IMR-90 (cell line): ENCODE data around the gene ZNF518A. TPM values are rescaled to one million over a fixed set of nuclear protein-coding genes. Genes with fewer than 3 reads are reported as not detected.

Experiments used
- ATAC-seq: fragments of 200-7000 bp; cut with Tn5 transposase; 2 replicates; pipeline ENCODE4 v1.9.1; 2020; ENCODE audit warnings: low read depth, mild to moderate bottlenecking, moderate library complexity
- BruUV-seq: library from RNA; stranded (reverse); fragments of 400-500 nt; replicated peaks from 2 replicates; lab custom pipeline; 2021; lab: Mats Ljungman, UMichigan
- CTCF ChIA-PET: fragments of 300-600 bp; formaldehyde crosslinking; extraction: SDS; loops from one replicate; lab custom pipeline; 2021; ENCODE audit warnings: antibody characterized with exemption; lab: Yijun Ruan, JAX
- POLR2A ChIA-PET: fragments of 300-600 bp; sonication (Branson Sonifier 250); formaldehyde crosslinking; loops from one replicate; lab custom pipeline; 2022; ENCODE audit warnings: antibody characterized with exemption; ENCODE audit not compliant: unreplicated experiment; lab: Charles Lee
- DNase-seq: peaks from one replicate; pipeline ENCODE4 v3.0.0; 2013
- H2AFZ ChIP-seq: replicated peaks from 2 replicates; pipeline ENCODE3; 2013; ENCODE audit warnings: low read length, mild to moderate bottlenecking; ENCODE audit not compliant: poor library complexity
- H2AK5ac ChIP-seq: 2 replicates; pipeline ENCODE4 v1.6.1; 2013; ENCODE audit warnings: low read depth, low read length, inconsistent platforms
- H2AK9ac ChIP-seq: replicated peaks from 2 replicates; pipeline ENCODE3; 2013; ENCODE audit warnings: mild to moderate bottlenecking, low read depth, low read length, moderate library complexity; ENCODE audit not compliant: poor library complexity
- H2BK120ac ChIP-seq: 2 replicates; pipeline ENCODE4 v1.6.1; 2013; ENCODE audit warnings: low read depth, low read length, inconsistent platforms
- H2BK15ac ChIP-seq: 3 replicates; pipeline ENCODE4 v1.6.1; 2013; ENCODE audit warnings: low read depth, low read length, inconsistent platforms
- H2BK20ac ChIP-seq: 2 replicates; pipeline ENCODE4 v1.6.1; 2013; ENCODE audit warnings: low read depth, mild to moderate bottlenecking, inconsistent platforms, low read length, moderate library complexity
- H2BK5ac ChIP-seq: 2 replicates; pipeline ENCODE4 v1.6.1; 2013; ENCODE audit warnings: mild to moderate bottlenecking, low read depth, low read length, inconsistent platforms; ENCODE audit not compliant: poor library complexity, severe bottlenecking
- H3K14ac ChIP-seq: replicated peaks from 2 replicates; pipeline ENCODE4 v1.6.1; 2013; ENCODE audit warnings: low read depth, low read length, inconsistent platforms
- H3K18ac ChIP-seq: 2 replicates; pipeline ENCODE4 v1.6.1; 2013; ENCODE audit warnings: low read depth, low read length, control low read depth
- H3K23ac ChIP-seq: 2 replicates; pipeline ENCODE4 v1.6.1; 2013; ENCODE audit warnings: low read depth, low read length, inconsistent platforms
- H3K27ac ChIP-seq: 2 replicates; pipeline ENCODE4 v1.5.1; 2013; ENCODE audit warnings: mild to moderate bottlenecking, control low read depth, low read length; ENCODE audit not compliant: insufficient read depth
- H3K27me3 ChIP-seq: 2 replicates; pipeline ENCODE4 v1.6.1; 2013; ENCODE audit warnings: low read length; ENCODE audit not compliant: control insufficient read depth, insufficient read depth
- H3K36me3 ChIP-seq: 2 replicates; pipeline ENCODE4 v1.6.1; 2013; ENCODE audit warnings: low read length, mixed read lengths; ENCODE audit not compliant: control insufficient read depth, insufficient read depth
- H3K4ac ChIP-seq: 2 replicates; pipeline ENCODE4 v1.6.1; 2013; ENCODE audit warnings: low read depth, low read length, inconsistent platforms
- H3K4me1 ChIP-seq: 2 replicates; pipeline ENCODE4 v1.6.1; 2013; ENCODE audit warnings: low read length, mixed read lengths; ENCODE audit not compliant: control insufficient read depth, insufficient read depth
- H3K4me2 ChIP-seq: 2 replicates; pipeline ENCODE4 v1.6.1; 2013; ENCODE audit warnings: low read depth, mild to moderate bottlenecking, control low read depth, low read length, moderate library complexity
- H3K4me3 ChIP-seq: 2 replicates; pipeline ENCODE4 v1.5.1; 2013; ENCODE audit warnings: low read depth, mild to moderate bottlenecking, control low read depth, low read length, moderate library complexity; ENCODE audit not compliant: insufficient read depth
- H3K56ac ChIP-seq: 2 replicates; pipeline ENCODE4 v1.6.1; 2013; ENCODE audit warnings: low read length, inconsistent platforms; ENCODE audit not compliant: insufficient read depth; ENCODE audit errors: extremely low read depth
- H3K79me1 ChIP-seq, 2 experiments: 2 replicates each; pipeline ENCODE4 v1.6.1; 2013; ENCODE audit warnings: low read length in 2 of 2, inconsistent platforms in 1 of 2, low read depth in 1 of 2
- H3K9ac ChIP-seq: 2 replicates; pipeline ENCODE4 v1.6.1; 2013; ENCODE audit warnings: low read depth, low read length, control low read depth
- H3K9me1 ChIP-seq: 2 replicates; pipeline ENCODE4 v1.6.1; 2013; ENCODE audit warnings: low read length, inconsistent platforms; ENCODE audit not compliant: insufficient read depth
- H3K9me3 ChIP-seq: 2 replicates; pipeline ENCODE4 v1.6.1; 2013; ENCODE audit warnings: low read length; ENCODE audit not compliant: control insufficient read depth, insufficient read depth
- H4K20me1 ChIP-seq: 2 replicates; pipeline ENCODE4 v1.6.1; 2013; ENCODE audit warnings: low read length, inconsistent platforms; ENCODE audit not compliant: insufficient read depth
- H4K5ac ChIP-seq: 2 replicates; pipeline ENCODE4 v1.6.1; 2013; ENCODE audit warnings: mild to moderate bottlenecking, low read depth, low read length, control low read depth
- H4K8ac ChIP-seq, 2 experiments: 2 replicates each; pipeline ENCODE4 v1.6.1; 2013; ENCODE audit warnings: low read depth in 2 of 2, low read length in 2 of 2, control low read depth in 1 of 2, inconsistent platforms in 1 of 2
- H4K91ac ChIP-seq: 2 replicates; pipeline ENCODE4 v1.6.1; 2013; ENCODE audit warnings: low read depth, low read length, inconsistent platforms; ENCODE audit not compliant: insufficient read depth
- CHD1 ChIP-seq: IDR thresholded peaks from 2 replicates; pipeline ENCODE4 v1.6.1; 2012; ENCODE audit warnings: low read depth, low read length, improper control_type of control experiment
- MAZ ChIP-seq: IDR thresholded peaks from 2 replicates; pipeline ENCODE4 v1.6.1; 2012; ENCODE audit warnings: low read depth, mild to moderate bottlenecking, low read length, improper control_type of control experiment, moderate library complexity, borderline replicate concordance
- dilution Hi-C: fragments of 300-500 bp; cut with HindIII; formaldehyde crosslinking; loops from one replicate; pipeline ENCODE4 v1.14.3; 2018; ENCODE audit warnings: low sequenced_read_pairs; ENCODE audit not compliant: unreplicated experiment
- in situ Hi-C: fragments of 300-500 bp; cut with MboI; formaldehyde crosslinking; loops from 3 replicates; pipeline ENCODE4 v1.14.3; 2019; ENCODE audit warnings: low sequenced_read_pairs, inconsistent platforms, mixed read lengths
- intact Hi-C: fragments of 100-400 bp; cut with micrococcal nuclease; formaldehyde crosslinking; loops from 2 replicates; pipeline ENCODE4 v1.10.0; 2022
- polyA plus RNA-seq, 3 experiments: library from polyadenylated mRNA; depleted of rRNA; stranded (reverse); fragments of >200 nt; gene quantifications; 2 replicates each; pipeline ENCODE4 v1.2.3, GENCODE V29; 2012; ENCODE audit warnings: low replicate concordance in 1 of 3
- total RNA-seq: library from RNA; depleted of rRNA; stranded (reverse); fragments of >200 nt; gene quantifications from 2 replicates; pipeline ENCODE4 v1.2.3, GENCODE V29; 2012

The ZNF518A gene
- total and polyA plus RNA-seq, 2 of the 4 experiments (the other 2 are of a cell fraction) = 2.1 to 7.9 TPM

DNA sequence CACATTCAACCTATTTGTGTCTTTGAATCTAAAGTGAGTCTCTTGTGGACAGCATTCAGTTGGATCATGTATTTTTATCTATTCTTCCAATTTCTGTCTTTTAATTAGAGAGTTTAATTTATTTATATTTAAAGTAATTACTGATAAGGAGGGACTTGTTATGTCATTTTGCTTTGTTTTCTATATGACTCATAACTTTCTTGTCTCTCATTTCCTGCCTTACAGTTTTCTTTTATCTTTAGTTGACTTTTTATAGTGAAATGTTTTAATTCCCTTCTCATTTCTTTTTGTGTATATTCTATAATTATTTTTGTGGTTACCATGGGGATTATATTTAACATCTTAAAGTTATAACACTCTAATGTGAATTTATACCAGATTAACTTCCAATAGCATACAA lies 7.3 kb upstream of the ZNF518A start:
- TF ChIP-seq CHD1 (no peak), MAZ (no peak)
- H3K36me3 ChIP-seq = no peaks in the 10 kb centered on the region
- no peak overlapping the region for H3K4ac ChIP-seq
- no peaks in the 10 kb centered on the region for H4K20me1 ChIP-seq
- peaks cover 6% of the 10 kb centered on the region; the same call in 1 of the 2 replicates for H3K9me1 ChIP-seq
- H3K27ac ChIP-seq = no peak overlapping the region
- no peak overlapping the region for H2AFZ ChIP-seq
- intact Hi-C loops = no loop called here
- no peak overlapping the region for H2BK120ac ChIP-seq
- H4K8ac ChIP-seq = no peak overlapping the region
- no peak overlapping the region for H2BK15ac ChIP-seq
- no peak overlapping the region for H2BK20ac ChIP-seq
- no peak overlapping the region for H4K91ac ChIP-seq
- no peak overlapping the region for H4K5ac ChIP-seq
- no peak overlapping the region for H2BK5ac ChIP-seq
- no peak overlapping the region for H3K56ac ChIP-seq
- H3K79me1 ChIP-seq = no peaks in the 10 kb centered on the region
- dilution Hi-C loops = no loop called here
- peaks cover 6% of the 10 kb centered on the region; the same call in 1 of the 2 replicates for H3K4me1 ChIP-seq
- no peak for DNase-seq
- in situ Hi-C loops = no loop called here
- H3K9ac ChIP-seq = no peak overlapping the region
- ChIA-PET POLR2A (interaction anchor here (0.5 kb wide), 1 partner anchor 20 kb away, joined by 3 read pairs; no protein-coding TSS in a partner anchor), CTCF (no interaction called here)
- no peak overlapping the region for H3K14ac ChIP-seq
- H2AK5ac ChIP-seq = no peak overlapping the region
- H3K23ac ChIP-seq = no peak overlapping the region
- no peaks in the 10 kb centered on the region for H3K9me3 ChIP-seq
- no peak for ATAC-seq
- H2AK9ac ChIP-seq = no peak overlapping the region
- no peaks in the 10 kb centered on the region for H3K27me3 ChIP-seq
- H3K4me3 ChIP-seq = no peak overlapping the region
- no TSS peak for BruUV-seq
- H3K18ac ChIP-seq = no peak overlapping the region
- H3K4me2 ChIP-seq = no peak overlapping the region
